AG10803 (cell line): Measurements from ENCODE around the gene SPTAN1.

Experiments
- DNase-seq: peaks from one replicate; pipeline ENCODE4 v3.0.0; 2010; ENCODE audit warnings: low read depth
- H3K4me3 ChIP-seq: 2 replicates; pipeline ENCODE4 v1.5.1; 2011; ENCODE audit warnings: mild to moderate bottlenecking, low read length, control low read depth
- TF ChIP-seq, protein P1 (sequence below): conservative IDR thresholded peaks from 2 replicates; pipeline ENCODE4 v1.5.1; 2011; ENCODE audit warnings: mild to moderate bottlenecking, low read length, control low read depth, inconsistent platforms

Gene SPTAN1

DNA sequence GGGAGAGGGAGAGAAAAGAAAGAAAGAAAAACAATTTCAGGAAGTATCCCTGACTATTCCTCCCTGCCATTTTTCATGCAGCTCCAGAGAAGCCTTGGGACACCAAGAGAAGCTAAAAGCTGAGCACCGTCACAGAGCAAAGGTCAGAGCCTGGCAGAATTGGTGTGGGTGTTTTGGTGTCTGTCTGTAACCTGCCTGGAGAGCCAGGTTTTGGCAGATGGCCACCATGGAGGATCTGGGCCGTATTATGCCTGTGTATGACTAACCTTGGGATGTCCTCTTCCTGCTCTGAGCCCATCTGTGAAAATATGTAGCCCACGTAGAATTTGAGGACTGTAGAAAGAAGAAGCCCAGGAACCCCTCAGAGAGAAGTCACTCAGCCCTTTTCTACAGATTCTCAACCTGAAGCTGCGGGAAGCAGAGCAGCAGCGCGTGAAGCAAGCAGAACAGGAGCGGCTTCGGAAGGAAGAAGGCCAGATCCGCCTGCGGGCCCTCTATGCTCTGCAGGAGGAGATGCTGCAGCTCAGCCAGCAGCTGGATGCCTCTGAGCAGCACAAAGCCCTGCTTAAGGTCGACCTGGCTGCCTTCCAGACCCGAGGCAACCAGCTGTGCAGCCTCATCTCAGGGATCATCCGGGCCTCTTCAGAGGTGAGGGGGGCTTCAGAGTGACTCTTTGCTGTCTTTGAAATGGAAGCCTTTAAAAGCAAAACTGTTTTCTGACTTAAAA, 29.0 kb upstream of the SPTAN1 start:
- TF ChIP-seq, protein P1, sequence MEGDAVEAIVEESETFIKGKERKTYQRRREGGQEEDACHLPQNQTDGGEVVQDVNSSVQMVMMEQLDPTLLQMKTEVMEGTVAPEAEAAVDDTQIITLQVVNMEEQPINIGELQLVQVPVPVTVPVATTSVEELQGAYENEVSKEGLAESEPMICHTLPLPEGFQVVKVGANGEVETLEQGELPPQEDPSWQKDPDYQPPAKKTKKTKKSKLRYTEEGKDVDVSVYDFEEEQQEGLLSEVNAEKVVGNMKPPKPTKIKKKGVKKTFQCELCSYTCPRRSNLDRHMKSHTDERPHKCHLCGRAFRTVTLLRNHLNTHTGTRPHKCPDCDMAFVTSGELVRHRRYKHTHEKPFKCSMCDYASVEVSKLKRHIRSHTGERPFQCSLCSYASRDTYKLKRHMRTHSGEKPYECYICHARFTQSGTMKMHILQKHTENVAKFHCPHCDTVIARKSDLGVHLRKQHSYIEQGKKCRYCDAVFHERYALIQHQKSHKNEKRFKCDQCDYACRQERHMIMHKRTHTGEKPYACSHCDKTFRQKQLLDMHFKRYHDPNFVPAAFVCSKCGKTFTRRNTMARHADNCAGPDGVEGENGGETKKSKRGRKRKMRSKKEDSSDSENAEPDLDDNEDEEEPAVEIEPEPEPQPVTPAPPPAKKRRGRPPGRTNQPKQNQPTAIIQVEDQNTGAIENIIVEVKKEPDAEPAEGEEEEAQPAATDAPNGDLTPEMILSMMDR = no peak
- peak; percentile 28 for DNase-seq
- no peak overlapping the region for H3K4me3 ChIP-seq

GRCh38 chr9:128526720-128527119, 25.7 kb upstream of the SPTAN1 start:
- DNase-seq = no peak
- TF ChIP-seq, protein P1 = no peak
- no peak overlapping the region for H3K4me3 ChIP-seq

- TF ChIP-seq, protein P1 = no peak
- H3K4me3 ChIP-seq = no peak overlapping the region
- DNase-seq = no peak
These were observed 23.8 kb upstream of the SPTAN1 start for GRCh38 chr9:128528445-128529160.

GRCh38 chr9:128529191-128529590, 23.2 kb upstream of the SPTAN1 start:
- no peak for DNase-seq
- no peak overlapping the region for H3K4me3 ChIP-seq
- TF ChIP-seq, protein P1 = no peak

- no peak for DNase-seq
- TF ChIP-seq, protein P1 = no peak
- no peak overlapping the region for H3K4me3 ChIP-seq
These were observed 19.8 kb upstream of the SPTAN1 start for GRCh38 chr9:128532581-128532980.

DNA sequence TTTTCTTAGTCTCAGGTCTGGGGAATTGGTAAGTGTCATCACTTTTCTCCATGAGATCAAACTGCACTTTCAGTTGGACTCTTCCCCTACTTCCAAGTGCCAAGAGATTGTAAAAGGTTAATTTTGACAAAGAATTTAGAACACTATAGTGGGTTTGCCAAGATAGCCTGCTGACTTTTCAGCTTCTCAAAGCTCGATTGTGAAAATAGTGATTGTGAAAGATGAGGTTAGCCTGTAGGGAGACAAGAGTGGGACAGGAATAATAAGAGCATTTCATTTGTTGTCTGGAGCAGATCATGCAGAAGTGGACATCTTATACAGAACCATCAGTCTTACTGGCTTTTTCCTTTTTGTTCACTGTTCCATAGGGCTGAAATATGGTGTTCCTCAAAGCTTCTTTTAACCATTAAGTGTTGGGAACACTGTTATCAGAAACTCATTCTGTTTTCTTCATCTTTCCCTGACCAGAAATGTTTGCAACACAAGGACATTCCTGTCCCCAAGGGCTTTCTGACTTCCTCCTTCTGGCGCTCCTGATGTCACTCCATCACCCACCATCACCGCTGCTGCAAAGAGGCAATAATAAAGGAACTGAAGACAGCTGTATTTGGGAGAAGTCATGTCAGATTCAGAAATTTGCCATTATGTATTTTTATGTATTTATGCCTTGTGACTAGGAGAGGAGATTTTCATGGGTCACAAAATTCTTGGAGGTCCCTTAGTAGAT, 11.6 kb upstream of the SPTAN1 start:
- peak; percentile 23 for DNase-seq
- H3K4me3 ChIP-seq = no peak overlapping the region
- TF ChIP-seq, protein P1 = no peak
